HepG2 (cell line): ENCODE results near the gene KLHL13. TPM values are rescaled to one million over a fixed set of nuclear protein-coding genes. Genes with fewer than 3 reads are reported as not detected.
"Not testable (repeated sequence)": the region's sequence is repeated elsewhere in the genome, so short reads cannot be mapped to it uniquely, and the experiment has no call there.

Source experiments
- ATAC-seq: fragments of 200-7000 bp; cut with Tn5 transposase; 3 replicates; pipeline ENCODE4 v1.9.1; 2020; ENCODE audit warnings: mild to moderate bottlenecking, moderate library complexity
- BruUV-seq: library from RNA; stranded (reverse); fragments of 400-500 nt; replicated peaks from 2 replicates; lab custom pipeline; 2021; lab: Mats Ljungman, UMichigan
- CTCF ChIA-PET: fragments of 300-600 bp; formaldehyde crosslinking; extraction: SDS; loops from one replicate; lab custom pipeline; 2021; ENCODE audit warnings: low total read pairs, inconsistent platforms, low intra/inter-chr PET ratio; lab: Yijun Ruan, JAX
- POLR2A ChIA-PET: fragments of 350-600 bp; sonication (Branson Sonifier 250); formaldehyde crosslinking; loops from one replicate; lab custom pipeline; 2020; ENCODE audit warnings: antibody characterized with exemption, inconsistent platforms; lab: Yijun Ruan, JAX
- DNase-seq: peaks from one replicate; pipeline ENCODE4 v3.0.0-alpha.2; 2015; ENCODE audit warnings: low spot score
- FAIRE-seq: peaks from 3 replicates; lab custom pipeline; 2011; peaks lifted over from hg19 to GRCh38; lab: Jason Lieb, UNC
- H2AFZ ChIP-seq: one replicate; pipeline ENCODE4 v1.6.1; 2011; ENCODE audit warnings: low read length, inconsistent platforms
- H3K27ac ChIP-seq: fragments of 300-600 bp; 3 replicates; pipeline ENCODE4 v1.8.0; 2011; ENCODE audit warnings: mixed run types, mild to moderate bottlenecking, mixed read lengths, low read length, inconsistent platforms; ENCODE audit not compliant: insufficient read depth; ENCODE audit errors: extremely low read length
- H3K27me3 ChIP-seq, 2 experiments: fragments of 200-600 bp in 1 of 2; 2 replicates in 1 of 2; 3 replicates in 1 of 2; pipeline versions ENCODE4 v1.6.0 to v1.8.0; 2011; ENCODE audit warnings: low read length in 2 of 2, mild to moderate bottlenecking in 2 of 2, moderate library complexity in 2 of 2, inconsistent platforms in 1 of 2; ENCODE audit not compliant: insufficient read depth in 2 of 2, control insufficient read depth in 1 of 2
- H3K36me3 ChIP-seq, 2 experiments: fragments of 200-600 bp in 1 of 2; replicated peaks in 1 of 2; 2 replicates in 1 of 2; 3 replicates in 1 of 2; pipeline versions ENCODE4 v1.5.1 to v1.8.0; 2011; ENCODE audit warnings: low read length in 2 of 2, inconsistent platforms in 1 of 2; ENCODE audit not compliant: insufficient read depth in 2 of 2, control insufficient read depth in 1 of 2
- H3K4me1 ChIP-seq: 2 replicates; pipeline ENCODE4 v1.5.1; 2012; ENCODE audit warnings: low read length, inconsistent platforms; ENCODE audit not compliant: insufficient read depth
- H3K4me2 ChIP-seq: 2 replicates; pipeline ENCODE4 v1.6.0; 2011; ENCODE audit warnings: low read depth, low read length, inconsistent platforms
- H3K4me3 ChIP-seq, 3 experiments: fragments of 200-600 bp in 1 of 3; sonication (generic), shearing (Covaris generic) in 1 of 3; replicated peaks in 1 of 3; 2 replicates each; pipeline ENCODE4 v1.5.1; 2011 to 2016; ENCODE audit warnings: low read length in 3 of 3, inconsistent platforms in 2 of 3, low read depth in 2 of 3, mild to moderate bottlenecking in 2 of 3, control low read depth in 1 of 3, mixed read lengths in 1 of 3; ENCODE audit not compliant: insufficient read depth in 1 of 3
- H3K79me2 ChIP-seq: one replicate; pipeline ENCODE4 v1.6.1; 2011; ENCODE audit warnings: low read length, inconsistent platforms; ENCODE audit not compliant: insufficient read depth
- H3K9ac ChIP-seq: 2 replicates; pipeline ENCODE4 v1.6.0; 2011; ENCODE audit warnings: mild to moderate bottlenecking, low read depth, low read length, inconsistent platforms; ENCODE audit not compliant: insufficient read depth
- H3K9me3 ChIP-seq: 2 replicates; pipeline ENCODE4 v1.5.1; 2012; ENCODE audit warnings: mild to moderate bottlenecking, low read length
- H4K20me1 ChIP-seq: 2 replicates; pipeline ENCODE4 v1.6.0; 2011; ENCODE audit warnings: inconsistent platforms, mild to moderate bottlenecking, low read length, moderate library complexity; ENCODE audit not compliant: insufficient read depth
- ARNT ChIP-seq: fragments of 450-650 bp; IDR thresholded peaks from 2 replicates; pipeline ENCODE4 v1.6.1; 2017
- BCLAF1 ChIP-seq: fragments of 450-650 bp; IDR thresholded peaks from 2 replicates; pipeline ENCODE4 v1.6.1; 2017; ENCODE audit warnings: mild to moderate bottlenecking
- DNMT1 ChIP-seq: sonication (generic); formaldehyde crosslinking; IDR thresholded peaks from 2 replicates; pipeline ENCODE4 v1.5.1; 2020; ENCODE audit warnings: mild to moderate bottlenecking, missing genetic modification reagents
- HOXD1 ChIP-seq: sonication (generic); formaldehyde crosslinking; IDR thresholded peaks from 2 replicates; pipeline ENCODE4 v1.5.0; 2020; ENCODE audit warnings: missing genetic modification reagents
- MED8 ChIP-seq: sonication (generic); formaldehyde crosslinking; IDR thresholded peaks from 2 replicates; pipeline ENCODE4 v1.8.1; 2023; ENCODE audit warnings: mild to moderate bottlenecking, missing genetic modification reagents; ENCODE audit not compliant: insufficient replicate concordance
- WGBS: methylation state at CpG from one replicate; pipeline ENCODE4 v1.1.6; 2017; ENCODE audit warnings: low lambda C conversion rate; 5-methylcytosine and 5-hydroxymethylcytosine counted together
- in situ Hi-C: cut with HindIII; loops from 2 replicates; pipeline ENCODE4 v1.10.0; 2017; ENCODE audit warnings: low pct_unique_long_range_greater_than_20kb; ENCODE audit not compliant: extremely low pct_ligation_motif_present
- intact Hi-C: fragments of 100-400 bp; cut with micrococcal nuclease; formaldehyde crosslinking; loops from one replicate; pipeline ENCODE4 v1.10.0; 2022; ENCODE audit not compliant: unreplicated experiment
- polyA plus RNA-seq, 8 experiments: library from polyadenylated mRNA; depleted of rRNA in 3 of 8; stranded (reverse) in 7 of 8; unstranded in 1 of 8; fragments of >200 nt; fragmentation: Illumina TruSeq in 4 of 8; extraction: Trizol in 4 of 8; gene quantifications; 2 replicates each; pipeline versions ENCODE4 v1.2.1 to v1.2.3, GENCODE V29; 2011 to 2016; ENCODE audit warnings: low read depth in 4 of 8, missing spikeins in 1 of 8, mixed read lengths in 1 of 8; ENCODE audit not compliant: insufficient read depth in 1 of 8
- total RNA-seq, 5 experiments: library from RNA; depleted of rRNA; stranded (reverse); fragments of >200 nt; fragmentation: Illumina TruSeq; extraction: Trizol; gene quantifications; 2 replicates each; pipeline ENCODE4 v1.2.3, GENCODE V29; 2016; ENCODE audit warnings: low read depth in 1 of 5

The KLHL13 gene
- total and polyA plus RNA-seq, 2 of the 13 experiments (the other 11 are each of a cell fraction or from before 2014, with no cell fraction given) = 0.28 to 1.6 TPM

DNA sequence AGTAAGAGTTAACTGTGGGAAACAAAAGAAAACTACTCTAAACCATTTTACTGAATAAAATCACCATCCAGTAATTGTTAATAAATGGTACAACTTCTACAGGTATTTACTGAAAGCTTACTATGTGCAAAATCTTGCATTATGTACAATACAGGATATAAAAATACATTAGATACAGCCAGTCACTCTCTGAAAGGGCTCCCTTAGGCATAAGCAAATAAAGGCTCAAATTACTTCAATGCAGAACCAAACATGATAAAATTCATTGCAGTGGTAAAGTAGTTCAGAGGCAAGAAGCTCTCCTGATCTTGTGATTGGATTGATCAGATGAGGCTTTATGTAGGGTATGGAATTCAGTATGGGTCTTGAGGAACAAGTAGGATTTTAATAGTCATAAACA, 100.2 kb downstream of the KLHL13 start:
- Histone ChIP-seq H4K20me1 (no peaks in the 10 kb centered on the region), H3K27ac (no peak overlapping the region), H3K79me2 (no peaks in the 10 kb centered on the region), H3K4me1 (no peaks in the 10 kb centered on the region), H3K36me3 (no peaks in the 10 kb centered on the region), H2AFZ (no peak overlapping the region), H3K4me3 (no peak overlapping the region), H3K27me3 (no peaks in the 10 kb centered on the region), H3K4me2 (no peak overlapping the region), H3K9me3 (no peaks in the 10 kb centered on the region), H3K9ac (no peak overlapping the region)
- no peak for FAIRE-seq
- DNase-seq = no peak
- ChIA-PET CTCF (no interaction called here), POLR2A (no interaction called here)
- in situ Hi-C loops = no loop called here
- intact Hi-C loops = no loop called here
- BruUV-seq = no TSS peak
- ATAC-seq = no peak
- no peak for TF ChIP-seq ARNT

DNA sequence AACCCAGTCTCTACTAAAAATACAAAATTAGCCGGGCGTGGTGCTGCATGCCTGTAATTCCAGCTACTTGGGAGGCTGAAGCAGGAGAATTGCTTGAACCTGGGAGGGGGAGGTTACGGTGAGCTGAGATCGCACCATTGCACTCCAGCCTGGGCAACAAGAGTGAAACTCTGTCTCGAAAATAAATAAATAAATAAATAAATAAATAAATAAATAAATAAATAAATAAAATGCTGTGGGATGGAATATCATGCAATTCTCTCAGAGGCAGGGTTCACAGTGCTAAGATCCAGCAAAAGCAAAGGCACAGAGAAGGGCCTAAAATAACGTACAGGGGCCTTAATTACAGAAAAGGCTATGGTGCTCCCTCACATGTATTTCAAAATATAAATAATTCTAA, 114.2 kb downstream of the KLHL13 start:
- in situ Hi-C loops, FAIRE-seq: not testable (repeated sequence)
- 81% methylated on average over 6 of the region's 6 CpGs for WGBS

GRCh38 chrX:118000518-118000917, 116.1 kb downstream of the KLHL13 start:
- BruUV-seq = no TSS peak
- H3K36me3 ChIP-seq = no peaks in the 10 kb centered on the region
- H3K4me2 ChIP-seq = no peak overlapping the region
- FAIRE-seq (no peak), ATAC-seq (no peak), DNase-seq (no peak)
- in situ Hi-C loops (no loop called here), intact Hi-C loops (no loop called here)
- no peaks in the 10 kb centered on the region for H3K9me3 ChIP-seq
- no peak for TF ChIP-seq HOXD1 (CRISPR knock-in tag)
- TF ChIP-seq DNMT1 (CRISPR knock-in tag) = no peak
- TF ChIP-seq BCLAF1 = no peak
- no peak for TF ChIP-seq MED8 (CRISPR knock-in tag)
- ChIA-PET CTCF (no interaction called here), POLR2A (no interaction called here)
- H3K4me3 ChIP-seq = no peak overlapping the region
- no peak overlapping the region for H3K9ac ChIP-seq
- no peaks in the 10 kb centered on the region for H3K79me2 ChIP-seq
- H4K20me1 ChIP-seq = no peaks in the 10 kb centered on the region
- no peak overlapping the region for H3K27ac ChIP-seq
- H3K27me3 ChIP-seq = no peaks in the 10 kb centered on the region
- no peak overlapping the region for H2AFZ ChIP-seq
- H3K4me1 ChIP-seq = no peaks in the 10 kb centered on the region

More for the DNA sequence above, 114.2 kb downstream of the KLHL13 start:
- POLR2A ChIA-PET, ATAC-seq, H3K9ac ChIP-seq, H3K36me3 ChIP-seq, BruUV-seq, H3K4me3 ChIP-seq, DNase-seq, H3K9me3 ChIP-seq, H2AFZ ChIP-seq, H3K79me2 ChIP-seq, CTCF ChIA-PET, H3K27ac ChIP-seq, H3K4me1 ChIP-seq, H3K27me3 ChIP-seq, H4K20me1 ChIP-seq, intact Hi-C loops, H3K4me2 ChIP-seq: not testable (repeated sequence)
